COLO668 (cell line): ENCODE measurements around the gene ST6GALNAC3.
"Not testable (repeated sequence)": the region's sequence is repeated elsewhere in the genome, so short reads cannot be mapped to it uniquely, and the experiment has no call there.

Source experiments
- DNase-seq: peaks from one replicate; lab custom pipeline; 2025; ENCODE audit not compliant: unreplicated experiment; lab: John Stamatoyannopoulos, UW

Gene ST6GALNAC3

GRCh38 chr1:76074321-76075187 lies at the start of gene ST6GALNAC3:
ST6GALNAC3 (plus strand) TSS chr1:76074746.
- DNase-seq = peak; percentile 84

GRCh38 chr1:76027341-76027740 lies 47.2 kb upstream of the ST6GALNAC3 start:
- DNase-seq = no peak

GRCh38 chr1:76029331-76029730 lies 45.2 kb upstream of the ST6GALNAC3 start:
- DNase-seq = no peak

GRCh38 chr1:76031496-76031895 lies 43.0 kb upstream of the ST6GALNAC3 start:
- DNase-seq = no peak

GRCh38 chr1:76033800-76034475 lies 40.6 kb upstream of the ST6GALNAC3 start:
- DNase-seq = no peak

- peak; percentile 15 for DNase-seq
Observed at GRCh38 chr1:76035053-76035452, 39.5 kb upstream of the ST6GALNAC3 start.

- DNase-seq = peak; percentile 31
Observed at GRCh38 chr1:76037324-76037723, 37.2 kb upstream of the ST6GALNAC3 start.

GRCh38 chr1:76038287-76039004 lies 36.1 kb upstream of the ST6GALNAC3 start:
- no peak for DNase-seq

GRCh38 chr1:76046149-76046548 lies 28.4 kb upstream of the ST6GALNAC3 start:
- no peak for DNase-seq

- no peak for DNase-seq
Observed at GRCh38 chr1:76048219-76048618, 26.3 kb upstream of the ST6GALNAC3 start.

GRCh38 chr1:76048926-76049325 lies 25.6 kb upstream of the ST6GALNAC3 start:
- DNase-seq = no peak

- no peak for DNase-seq
Observed at GRCh38 chr1:76049498-76049897, 25.0 kb upstream of the ST6GALNAC3 start.

GRCh38 chr1:76050073-76050472 lies 24.5 kb upstream of the ST6GALNAC3 start:
- DNase-seq = not testable (repeated sequence)

GRCh38 chr1:76053021-76053420 lies 21.5 kb upstream of the ST6GALNAC3 start:
- no peak for DNase-seq

- DNase-seq = no peak
Observed at GRCh38 chr1:76054359-76054758, 20.2 kb upstream of the ST6GALNAC3 start.

GRCh38 chr1:76055987-76056386 lies 18.6 kb upstream of the ST6GALNAC3 start:
- DNase-seq = no peak

- peak; percentile 62 for DNase-seq
Observed at GRCh38 chr1:76059451-76059850, 15.1 kb upstream of the ST6GALNAC3 start.

GRCh38 chr1:76065270-76065669 lies 9.3 kb upstream of the ST6GALNAC3 start:
- DNase-seq = no peak

GRCh38 chr1:76066394-76066793 lies 8.2 kb upstream of the ST6GALNAC3 start:
- no peak for DNase-seq

GRCh38 chr1:76068542-76068941 lies 6.0 kb upstream of the ST6GALNAC3 start:
- no peak for DNase-seq

- peak; percentile 65 for DNase-seq
Observed at GRCh38 chr1:76068953-76069561, 5.5 kb upstream of the ST6GALNAC3 start.
